Measurements from ENCODE around the gene SH3YL1. TPM values are rescaled to one million over a fixed set of nuclear protein-coding genes. Genes with fewer than 3 reads are reported as not detected.

SH3YL1 gene
- total RNA-seq, 1 donor from 2014 or later: 55.5 TPM

DNA sequence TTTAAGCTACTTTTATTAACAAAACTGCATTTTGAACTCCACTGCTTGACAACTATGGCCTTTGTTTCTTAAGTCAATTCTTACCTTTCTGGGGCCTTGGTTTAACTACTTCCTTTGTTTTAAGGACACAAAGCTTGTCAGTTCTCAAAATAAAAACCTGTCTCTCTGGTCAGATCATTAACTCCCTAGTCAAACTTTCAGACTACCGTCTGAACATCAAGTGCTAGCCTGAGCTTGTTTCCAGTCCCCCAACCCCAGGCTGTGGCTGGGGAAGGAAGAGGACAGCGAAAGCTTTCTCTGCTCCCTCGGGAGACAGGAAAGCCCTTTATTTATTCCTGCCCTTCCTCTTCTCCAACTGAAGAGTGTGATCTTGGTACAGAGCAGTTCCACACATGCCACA is 1.7 kb downstream of the SH3YL1 start:
- Mint-ChIP-seq H3K4me1 (ENCODE audit: unreplicated experiment) (peaks cover 22% of the 10 kb centered on the region), H3K27ac (ENCODE audit: unreplicated experiment) (no peak overlapping the region), H3K9me3 (ENCODE audit: unreplicated experiment) (peaks cover 14% of the 10 kb centered on the region), H3K27me3 (ENCODE audit: unreplicated experiment) (no peaks in the 10 kb centered on the region), H3K4me3 (ENCODE audit: unreplicated experiment) (peak overlapping the region; percentile 52), H3K36me3 (ENCODE audit: unreplicated experiment) (peaks cover 37% of the 10 kb centered on the region)
- DNase-seq (ENCODE audit: extremely low spot score, unreplicated experiment): no peak
- TF ChIP-seq, protein P1, sequence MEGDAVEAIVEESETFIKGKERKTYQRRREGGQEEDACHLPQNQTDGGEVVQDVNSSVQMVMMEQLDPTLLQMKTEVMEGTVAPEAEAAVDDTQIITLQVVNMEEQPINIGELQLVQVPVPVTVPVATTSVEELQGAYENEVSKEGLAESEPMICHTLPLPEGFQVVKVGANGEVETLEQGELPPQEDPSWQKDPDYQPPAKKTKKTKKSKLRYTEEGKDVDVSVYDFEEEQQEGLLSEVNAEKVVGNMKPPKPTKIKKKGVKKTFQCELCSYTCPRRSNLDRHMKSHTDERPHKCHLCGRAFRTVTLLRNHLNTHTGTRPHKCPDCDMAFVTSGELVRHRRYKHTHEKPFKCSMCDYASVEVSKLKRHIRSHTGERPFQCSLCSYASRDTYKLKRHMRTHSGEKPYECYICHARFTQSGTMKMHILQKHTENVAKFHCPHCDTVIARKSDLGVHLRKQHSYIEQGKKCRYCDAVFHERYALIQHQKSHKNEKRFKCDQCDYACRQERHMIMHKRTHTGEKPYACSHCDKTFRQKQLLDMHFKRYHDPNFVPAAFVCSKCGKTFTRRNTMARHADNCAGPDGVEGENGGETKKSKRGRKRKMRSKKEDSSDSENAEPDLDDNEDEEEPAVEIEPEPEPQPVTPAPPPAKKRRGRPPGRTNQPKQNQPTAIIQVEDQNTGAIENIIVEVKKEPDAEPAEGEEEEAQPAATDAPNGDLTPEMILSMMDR (IDR thresholded peaks at IDR 0.05): no peak

DNA sequence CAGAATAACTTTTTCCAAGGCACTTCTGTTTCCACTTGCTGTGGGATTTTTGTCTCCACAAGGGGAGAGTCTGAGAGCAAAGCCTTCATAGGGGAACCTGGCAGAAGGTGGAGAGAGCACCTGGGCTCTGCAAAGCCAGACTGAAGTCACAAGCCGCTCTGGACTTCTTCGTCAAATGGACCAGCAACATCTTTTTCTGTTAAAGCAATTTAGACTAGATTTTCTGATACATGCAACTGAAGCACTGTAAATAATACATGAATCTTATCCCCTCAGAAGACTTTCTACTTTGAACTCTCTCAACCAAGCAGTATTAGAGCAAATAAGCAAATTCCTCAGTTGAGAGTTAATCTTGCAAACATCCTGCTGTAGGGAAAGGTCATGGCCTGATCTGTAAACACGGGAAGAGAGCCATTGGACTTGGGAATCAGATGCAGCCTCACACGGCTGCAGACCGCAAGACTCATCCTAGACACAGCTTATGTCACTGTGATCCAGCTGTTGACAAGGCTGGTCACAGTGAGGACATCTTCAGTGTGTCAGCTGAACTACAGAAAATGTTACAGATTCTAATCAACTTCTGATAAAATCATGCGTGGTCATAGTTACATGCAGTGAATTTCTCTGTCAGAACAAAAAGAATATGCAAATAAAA is 3.2 kb downstream of the SH3YL1 start:
- H3K27ac Mint-ChIP-seq (ENCODE audit: unreplicated experiment): no peak overlapping the region
- peaks cover 9% of the 10 kb centered on the region for H3K4me1 Mint-ChIP-seq (ENCODE audit: unreplicated experiment)
- H3K4me3 Mint-ChIP-seq (ENCODE audit: unreplicated experiment): no peak overlapping the region
- TF ChIP-seq, protein P1 (IDR thresholded peaks at IDR 0.05): no peak
- H3K36me3 Mint-ChIP-seq (ENCODE audit: unreplicated experiment): peaks cover 37% of the 10 kb centered on the region
- no peak for DNase-seq (ENCODE audit: extremely low spot score, unreplicated experiment)
- H3K27me3 Mint-ChIP-seq (ENCODE audit: unreplicated experiment): no peaks in the 10 kb centered on the region
- peaks cover 14% of the 10 kb centered on the region for H3K9me3 Mint-ChIP-seq (ENCODE audit: unreplicated experiment)

DNA sequence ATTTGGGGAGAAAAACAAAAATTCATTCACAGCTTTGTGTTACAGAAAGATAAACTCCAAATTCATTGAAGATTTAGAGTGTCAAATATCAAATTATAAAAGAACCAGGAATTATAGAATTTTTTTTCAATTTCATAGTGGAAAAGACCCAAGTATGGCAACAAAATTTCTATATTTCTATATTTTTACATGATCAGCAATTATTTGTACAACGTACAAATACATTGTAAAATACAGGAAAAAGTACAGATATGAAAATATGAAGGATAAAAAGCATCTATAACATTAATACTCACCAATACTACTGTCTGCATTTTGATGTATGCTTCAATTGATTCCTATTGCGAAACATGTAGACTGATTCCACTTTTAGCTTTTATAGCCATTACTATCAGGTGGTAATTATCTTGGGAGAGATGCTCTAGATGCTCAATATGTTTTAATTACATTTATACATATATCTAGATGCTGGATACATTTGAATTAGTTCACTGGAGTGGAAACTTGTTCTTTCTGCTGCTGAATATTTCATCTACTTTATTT is 4.0 kb downstream of the SH3YL1 start:
- Mint-ChIP-seq H3K27me3 (ENCODE audit: unreplicated experiment) (no peaks in the 10 kb centered on the region), H3K27ac (ENCODE audit: unreplicated experiment) (no peak overlapping the region), H3K9me3 (ENCODE audit: unreplicated experiment) (peaks cover 14% of the 10 kb centered on the region), H3K4me3 (ENCODE audit: unreplicated experiment) (no peak overlapping the region), H3K4me1 (ENCODE audit: unreplicated experiment) (peaks cover 8% of the 10 kb centered on the region), H3K36me3 (ENCODE audit: unreplicated experiment) (peaks cover 37% of the 10 kb centered on the region)
- no peak for DNase-seq (ENCODE audit: extremely low spot score, unreplicated experiment)
- TF ChIP-seq, protein P1 (IDR thresholded peaks at IDR 0.05): no peak

DNA sequence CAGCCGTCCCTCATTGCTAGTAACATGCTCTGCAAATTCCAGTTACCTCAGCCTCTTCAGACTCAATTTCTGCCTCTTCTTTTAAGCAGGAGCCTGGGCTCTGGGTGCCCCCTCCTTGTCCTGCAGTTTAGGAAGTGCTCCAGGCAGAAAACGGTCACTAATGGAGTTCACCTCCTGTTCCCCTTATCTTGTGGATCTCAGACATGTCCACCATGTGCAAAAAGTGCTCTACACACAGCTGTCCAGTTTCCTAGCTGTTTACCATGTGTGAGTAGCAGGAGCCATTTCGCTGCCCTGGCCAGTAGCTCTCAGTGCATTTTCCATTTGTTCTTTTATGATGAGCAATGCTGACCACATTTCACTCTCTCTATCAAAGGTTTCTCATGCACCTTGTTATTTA is 4.9 kb downstream of the SH3YL1 start:
- H3K4me3 Mint-ChIP-seq (ENCODE audit: unreplicated experiment): no peak overlapping the region
- H3K9me3 Mint-ChIP-seq (ENCODE audit: unreplicated experiment): peaks cover 14% of the 10 kb centered on the region
- DNase-seq (ENCODE audit: extremely low spot score, unreplicated experiment): no peak
- TF ChIP-seq, protein P1 (IDR thresholded peaks at IDR 0.05): no peak
- no peak overlapping the region for H3K27ac Mint-ChIP-seq (ENCODE audit: unreplicated experiment)
- H3K4me1 Mint-ChIP-seq (ENCODE audit: unreplicated experiment): peaks cover 9% of the 10 kb centered on the region
- H3K36me3 Mint-ChIP-seq (ENCODE audit: unreplicated experiment): peaks cover 37% of the 10 kb centered on the region
- no peaks in the 10 kb centered on the region for H3K27me3 Mint-ChIP-seq (ENCODE audit: unreplicated experiment)

DNA sequence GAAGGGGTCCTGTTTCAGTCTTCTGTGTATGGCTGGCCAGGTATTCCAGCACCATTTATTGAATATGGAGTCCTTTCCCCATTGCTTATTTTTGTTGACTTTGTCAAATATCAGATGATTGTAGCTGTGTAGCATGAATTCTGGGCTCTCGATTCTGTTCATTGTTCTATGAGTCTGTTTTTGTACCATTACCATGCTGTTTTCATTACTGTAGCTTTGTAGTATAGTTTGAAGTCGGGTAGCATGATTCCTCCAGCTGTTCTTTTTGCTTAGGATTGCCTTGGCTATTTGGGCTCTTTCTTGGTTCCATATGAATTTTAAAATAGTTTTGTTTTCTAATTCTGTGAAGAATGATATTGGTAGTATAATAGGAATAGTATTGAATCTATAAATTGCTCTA is 6.0 kb downstream of the SH3YL1 start:
- peaks cover 6% of the 10 kb centered on the region for H3K4me1 Mint-ChIP-seq (ENCODE audit: unreplicated experiment)
- TF ChIP-seq, protein P1 (IDR thresholded peaks at IDR 0.05): no peak
- peaks cover 36% of the 10 kb centered on the region for H3K36me3 Mint-ChIP-seq (ENCODE audit: unreplicated experiment)
- H3K27me3 Mint-ChIP-seq (ENCODE audit: unreplicated experiment): no peaks in the 10 kb centered on the region
- no peak overlapping the region for H3K4me3 Mint-ChIP-seq (ENCODE audit: unreplicated experiment)
- peaks cover 14% of the 10 kb centered on the region for H3K9me3 Mint-ChIP-seq (ENCODE audit: unreplicated experiment)
- DNase-seq (ENCODE audit: extremely low spot score, unreplicated experiment): no peak
- no peak overlapping the region for H3K27ac Mint-ChIP-seq (ENCODE audit: unreplicated experiment)
